Thyroid gland (tissue), 4 donors: Measurements from ENCODE around the gene UBR4.

Experiments used
- POLR2A ChIP-seq, 2 donors: fragments of 450-650 bp; IDR thresholded peaks; one replicate each; pipeline ENCODE4 v1.6.1; 2017; ENCODE audit warnings: antibody characterized with exemption in 2 of 2, mild to moderate bottlenecking in 2 of 2, moderate library complexity in 1 of 2
- TF ChIP-seq, protein P1 (sequence below), 6 experiments: fragments of 200-600 bp in 3 of 6; fragments of 450-650 bp in 3 of 6; sonication (generic) in 3 of 6; IDR thresholded peaks; one replicate each; pipeline ENCODE4 v1.5.1; 2016 to 2019; ENCODE audit warnings: antibody characterized with exemption in 6 of 6, mild to moderate bottlenecking in 2 of 6, inconsistent platforms in 1 of 6, moderate library complexity in 1 of 6

- no peak for TF ChIP-seq POLR2A (IDR thresholded peaks at IDR 0.05)
- TF ChIP-seq, protein P1, sequence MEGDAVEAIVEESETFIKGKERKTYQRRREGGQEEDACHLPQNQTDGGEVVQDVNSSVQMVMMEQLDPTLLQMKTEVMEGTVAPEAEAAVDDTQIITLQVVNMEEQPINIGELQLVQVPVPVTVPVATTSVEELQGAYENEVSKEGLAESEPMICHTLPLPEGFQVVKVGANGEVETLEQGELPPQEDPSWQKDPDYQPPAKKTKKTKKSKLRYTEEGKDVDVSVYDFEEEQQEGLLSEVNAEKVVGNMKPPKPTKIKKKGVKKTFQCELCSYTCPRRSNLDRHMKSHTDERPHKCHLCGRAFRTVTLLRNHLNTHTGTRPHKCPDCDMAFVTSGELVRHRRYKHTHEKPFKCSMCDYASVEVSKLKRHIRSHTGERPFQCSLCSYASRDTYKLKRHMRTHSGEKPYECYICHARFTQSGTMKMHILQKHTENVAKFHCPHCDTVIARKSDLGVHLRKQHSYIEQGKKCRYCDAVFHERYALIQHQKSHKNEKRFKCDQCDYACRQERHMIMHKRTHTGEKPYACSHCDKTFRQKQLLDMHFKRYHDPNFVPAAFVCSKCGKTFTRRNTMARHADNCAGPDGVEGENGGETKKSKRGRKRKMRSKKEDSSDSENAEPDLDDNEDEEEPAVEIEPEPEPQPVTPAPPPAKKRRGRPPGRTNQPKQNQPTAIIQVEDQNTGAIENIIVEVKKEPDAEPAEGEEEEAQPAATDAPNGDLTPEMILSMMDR (IDR thresholded peaks at IDR 0.05), result no peak
Observed at GRCh38 chr1:19164274-19165015, 45.6 kb downstream of the UBR4 start.
